Measurements from ENCODE around the gene MED25. TPM values are rescaled to one million over a fixed set of nuclear protein-coding genes. Genes with fewer than 3 reads are reported as not detected.

Gene MED25
- total and polyA plus RNA-seq, 9 of the 15 experiments (the other 6 are each of a cell fraction or from before 2014, with no cell fraction given), result 4.1 to 93.9 (median 19.3) TPM

GRCh38 chr19:49812997-49813861 is 4.9 kb upstream of the MED25 start, which contains the start of gene FUZ (continued):
- peak; percentile 95 for TF ChIP-seq ZBTB40 (IDR thresholded peaks at IDR 0.05)
- no peak for TF ChIP-seq ZBTB40 (CRISPR knock-in tag; IDR thresholded peaks at IDR 0.05)
- TF ChIP-seq NCOA4 (IDR thresholded peaks at IDR 0.05; ENCODE audit: partially characterized antibody), result no peak
- no peak for TF ChIP-seq NR4A1 (CRISPR knock-in tag; IDR thresholded peaks at IDR 0.05)
- 0 out of 2 replicates have a peak, but pooled peaks have one; percentile 37 for TF ChIP-seq NR4A1 (tag; IDR thresholded peaks at IDR 0.05)
- peak; percentile 49; the same call in 1 of the 2 replicates for TF ChIP-seq PKNOX1 (IDR thresholded peaks at IDR 0.05)
- TF ChIP-seq BHLHE40 (IDR thresholded peaks at IDR 0.05; ENCODE audit: low read length), result peak; percentile 84
- peak; percentile 65 to 69 for TF ChIP-seq MNT (conservative IDR thresholded peaks at IDR 0.05)
- TF ChIP-seq ZNF212 (CRISPR knock-in tag; IDR thresholded peaks at IDR 0.05), result 0 out of 2 replicates have a peak, but pooled peaks have one; percentile 1
- TF ChIP-seq HDGF (IDR thresholded peaks at IDR 0.05), result no peak
- TF ChIP-seq SMAD4 (CRISPR knock-in tag; conservative IDR thresholded peaks at IDR 0.05), result 0 out of 2 replicates have a peak, but pooled peaks have one; percentile 45
- TF ChIP-seq MAZ (CRISPR knock-in tag; conservative IDR thresholded peaks at IDR 0.05 in 1 of 2, IDR thresholded peaks at IDR 0.05 in 1 of 2), result peak in 1 of 2 experiments; percentile 47; a peak in 2 of 4 replicates
- peak; percentile 98 to 99 (median 99) for TF ChIP-seq YY1 (IDR thresholded peaks at IDR 0.05; ENCODE audit: borderline replicate concordance in 1 of 3, control insufficient read depth in 1 of 3, extremely low read depth in 1 of 3, insufficient read depth in 3 of 3, insufficient read length in 1 of 3, insufficient replicate concordance in 2 of 3, low read depth in 1 of 3, low read length in 2 of 3)

Data from K562 (cell line).